Keratinocyte (primary cell): ENCODE results near the gene FNDC3B. TPM values are rescaled to one million over a fixed set of nuclear protein-coding genes. Genes with fewer than 3 reads are reported as not detected.

Experiments
- DNase-seq: peaks from one replicate; pipeline ENCODE4 v3.0.0-alpha.2; 2011; ENCODE audit warnings: low read depth, missing footprints, low spot score
- FAIRE-seq: peaks from 2 replicates; lab custom pipeline; 2011; peaks lifted over from hg19 to GRCh38; lab: Jason Lieb, UNC
- H2AFZ ChIP-seq: 2 replicates; pipeline ENCODE4 v1.6.0; 2012; ENCODE audit warnings: low read length, control low read depth, inconsistent platforms; ENCODE audit not compliant: control insufficient read depth
- H3K27ac ChIP-seq: 2 replicates; pipeline ENCODE4 v1.5.1; 2011; ENCODE audit warnings: low read length; ENCODE audit not compliant: control insufficient read depth, insufficient read depth
- H3K27me3 ChIP-seq: 3 replicates; pipeline ENCODE4 v1.6.0; 2011; ENCODE audit warnings: low read length; ENCODE audit not compliant: control insufficient read depth, insufficient read depth; ENCODE audit errors: extremely low read depth
- H3K36me3 ChIP-seq, 2 experiments: 2 replicates in 1 of 2; 3 replicates in 1 of 2; pipeline ENCODE4 v1.5.1; 2011; ENCODE audit warnings: low read length in 2 of 2, mild to moderate bottlenecking in 1 of 2; ENCODE audit not compliant: control insufficient read depth in 2 of 2, insufficient read depth in 2 of 2; ENCODE audit errors: extremely low read depth in 1 of 2
- H3K4me1 ChIP-seq: 3 replicates; pipeline ENCODE4 v1.5.1; 2011; ENCODE audit warnings: low read length; ENCODE audit not compliant: control insufficient read depth, insufficient read depth; ENCODE audit errors: extremely low read depth
- H3K4me2 ChIP-seq: 3 replicates; pipeline ENCODE4 v1.6.0; 2011; ENCODE audit warnings: low read depth, low read length; ENCODE audit not compliant: control insufficient read depth, insufficient read depth; ENCODE audit errors: extremely low read depth
- H3K4me3 ChIP-seq, 3 experiments: fragments of 200-600 bp in 1 of 3; sonication (generic) in 1 of 3; 2 replicates in 2 of 3; 3 replicates in 1 of 3; pipeline ENCODE4 v1.5.1; 2011 to 2016; ENCODE audit warnings: low read length in 3 of 3, mild to moderate bottlenecking in 3 of 3, control low read depth in 2 of 3, inconsistent platforms in 1 of 3, low read depth in 1 of 3, mixed read lengths in 1 of 3, mixed run types in 1 of 3, moderate library complexity in 1 of 3; ENCODE audit not compliant: control insufficient read depth in 2 of 3, insufficient read depth in 2 of 3; ENCODE audit errors: extremely low read depth in 1 of 3
- H3K79me2 ChIP-seq: 2 replicates; pipeline ENCODE4 v1.6.0; 2012; ENCODE audit warnings: low read length; ENCODE audit not compliant: control insufficient read depth, insufficient read depth
- H3K9ac ChIP-seq: 3 replicates; pipeline ENCODE4 v1.6.0; 2011; ENCODE audit warnings: low read length; ENCODE audit not compliant: control insufficient read depth, insufficient read depth; ENCODE audit errors: extremely low read depth
- H3K9me1 ChIP-seq: 3 replicates; pipeline ENCODE4 v1.6.0; 2011; ENCODE audit warnings: low read length; ENCODE audit not compliant: control insufficient read depth, insufficient read depth; ENCODE audit errors: extremely low read depth
- H3K9me3 ChIP-seq: 2 replicates; pipeline ENCODE4 v1.5.1; 2012; ENCODE audit warnings: low read depth, low read length; ENCODE audit not compliant: control insufficient read depth
- H4K20me1 ChIP-seq: 3 replicates; pipeline ENCODE4 v1.6.0; 2011; ENCODE audit warnings: low read length; ENCODE audit not compliant: control insufficient read depth, insufficient read depth; ENCODE audit errors: extremely low read depth
- CTCF ChIP-seq, 3 experiments: IDR thresholded peaks in 1 of 3; conservative IDR thresholded peaks in 1 of 3; optimal IDR thresholded peaks in 1 of 3; 2 replicates in 2 of 3; 3 replicates in 1 of 3; pipeline versions ENCODE3 to v1.5.1; 2011; ENCODE audit warnings: low read length in 3 of 3, mild to moderate bottlenecking in 3 of 3, moderate library complexity in 2 of 3, control low read depth in 1 of 3, inconsistent platforms in 1 of 3; ENCODE audit not compliant: insufficient read depth in 2 of 3; ENCODE audit errors: extremely low read depth in 1 of 3
- EZH2 ChIP-seq: IDR thresholded peaks from one replicate; pipeline ENCODE4 v1.6.1; 2012; ENCODE audit warnings: inconsistent platforms, mild to moderate bottlenecking, low read length, moderate library complexity
- dilution Hi-C: fragments of 300-500 bp; cut with MboI; formaldehyde crosslinking; loops from one replicate; pipeline ENCODE4 v1.7.0; 2020; ENCODE audit warnings: low sequenced_read_pairs; ENCODE audit not compliant: extremely low pct_ligation_motif_present
- polyA plus RNA-seq, 5 experiments: library from polyadenylated mRNA; depleted of rRNA in 3 of 5; stranded (reverse) in 3 of 5; stranded (forward) in 1 of 5; unstranded in 1 of 5; fragments of >200 nt; gene quantifications; 1 replicate in 1 of 5; 2 replicates in 3 of 5; 3 replicates in 1 of 5; pipeline versions ENCODE4 v1.2.1 to v1.2.3, GENCODE V29; 2011 to 2012; ENCODE audit warnings: missing spikeins in 2 of 5, low read depth in 1 of 5, low replicate concordance in 1 of 5

The FNDC3B gene
- polyA plus RNA-seq, 1 donor (not counting 4 experiments of a cell fraction or from before 2014, with no cell fraction given): 31.4 TPM

GRCh38 chr3:172294223-172294806 lies 254.9 kb downstream of the FNDC3B start:
- no peak for TF ChIP-seq CTCF (optimal IDR thresholded peaks at IDR 0.05 in 1 of 3, IDR thresholded peaks at IDR 0.05 in 1 of 3, conservative IDR thresholded peaks at IDR 0.05 in 1 of 3; ENCODE audit: extremely low read depth in 1 of 3, insufficient read depth in 2 of 3, low read length in 3 of 3)
- no peak for TF ChIP-seq EZH2
- dilution Hi-C loops: no loop called here
- H3K9me3 ChIP-seq: no peaks in the 10 kb centered on the region
- H3K4me2 ChIP-seq: no peak overlapping the region
- peaks cover 2% of the 10 kb centered on the region for H3K79me2 ChIP-seq
- no peaks in the 10 kb centered on the region for H3K27me3 ChIP-seq
- H3K4me3 ChIP-seq: no peak overlapping the region
- H3K4me1 ChIP-seq: no peaks in the 10 kb centered on the region
- H2AFZ ChIP-seq: no peak overlapping the region
- H3K36me3 ChIP-seq: peaks cover 17 to 33% of the 10 kb centered on the region in 2 experiments
- H3K9ac ChIP-seq: no peak overlapping the region
- H3K27ac ChIP-seq: no peak overlapping the region
- peaks cover 5% of the 10 kb centered on the region for H3K9me1 ChIP-seq
- DNase-seq (no peak), FAIRE-seq (no peak)
- H4K20me1 ChIP-seq: no peaks in the 10 kb centered on the region

- no peak overlapping the region for H2AFZ ChIP-seq
- H3K27me3 ChIP-seq: no peaks in the 10 kb centered on the region
- no peak overlapping the region for H3K27ac ChIP-seq
- no peak for DNase-seq
- H3K4me1 ChIP-seq: no peaks in the 10 kb centered on the region
- H3K36me3 ChIP-seq: peaks cover 21 to 25% of the 10 kb centered on the region in 2 experiments
- H3K9me3 ChIP-seq: no peaks in the 10 kb centered on the region
- H3K4me3 ChIP-seq: no peak overlapping the region
- H3K4me2 ChIP-seq: no peak overlapping the region
- dilution Hi-C loops: no loop called here
- no peak overlapping the region for H3K9ac ChIP-seq
- H4K20me1 ChIP-seq: no peaks in the 10 kb centered on the region
- FAIRE-seq: no peak
- peaks cover 2% of the 10 kb centered on the region for H3K79me2 ChIP-seq
- TF ChIP-seq EZH2 (no peak), CTCF (optimal IDR thresholded peaks at IDR 0.05 in 1 of 3, IDR thresholded peaks at IDR 0.05 in 1 of 3, conservative IDR thresholded peaks at IDR 0.05 in 1 of 3; ENCODE audit: extremely low read depth in 1 of 3, insufficient read depth in 2 of 3, low read length in 3 of 3) (no peak)
- peaks cover 5% of the 10 kb centered on the region for H3K9me1 ChIP-seq
Measured at GRCh38 chr3:172296248-172296974, 257.0 kb downstream of the FNDC3B start.
